IMR-90 (cell line): Measurements from ENCODE around the gene RNF144B.

Experiments used
- BHLHE40 ChIP-seq: fragments of 150-350 bp; IDR thresholded peaks from 2 replicates; pipeline ENCODE4 v1.6.1; 2016; ENCODE audit warnings: mild to moderate bottlenecking, low read depth, low read length
- CEBPB ChIP-seq: IDR thresholded peaks from 2 replicates; pipeline ENCODE4 v1.6.1; 2012; ENCODE audit warnings: low read depth, low read length, improper control_type of control experiment
- CHD1 ChIP-seq: IDR thresholded peaks from 2 replicates; pipeline ENCODE4 v1.6.1; 2012; ENCODE audit warnings: low read depth, low read length, improper control_type of control experiment
- MAFK ChIP-seq: IDR thresholded peaks from 2 replicates; pipeline ENCODE4 v1.6.1; 2012; ENCODE audit warnings: low read depth, low read length, improper control_type of control experiment
- MXI1 ChIP-seq: IDR thresholded peaks from 2 replicates; pipeline ENCODE4 v1.6.1; 2012; ENCODE audit warnings: low read depth, mild to moderate bottlenecking, low read length, moderate library complexity, borderline replicate concordance
- NFE2L2 ChIP-seq: fragments of 150-350 bp; IDR thresholded peaks from 2 replicates; pipeline ENCODE4 v1.6.1; 2016; ENCODE audit warnings: low read depth, mild to moderate bottlenecking, low read length
- POLR2A ChIP-seq: IDR thresholded peaks from 2 replicates; pipeline ENCODE4 v1.6.1; 2012; ENCODE audit warnings: mild to moderate bottlenecking, low read depth, low read length
- RAD21 ChIP-seq: IDR thresholded peaks from 2 replicates; pipeline ENCODE4 v1.6.1; 2012; ENCODE audit warnings: low read length, improper control_type of control experiment
- RCOR1 ChIP-seq: IDR thresholded peaks from 2 replicates; pipeline ENCODE4 v1.6.1; 2012; ENCODE audit warnings: mild to moderate bottlenecking, low read length, improper control_type of control experiment; ENCODE audit not compliant: insufficient replicate concordance
- SMC3 ChIP-seq: fragments of 150-350 bp; IDR thresholded peaks from 2 replicates; pipeline ENCODE4 v1.6.1; 2016; ENCODE audit warnings: low read depth, mild to moderate bottlenecking, antibody characterized with exemption, low read length, moderate library complexity
- TF ChIP-seq, protein P1 (sequence below): conservative IDR thresholded peaks from 2 replicates; pipeline ENCODE4 v1.5.1; 2012; ENCODE audit warnings: mild to moderate bottlenecking, low read depth, low read length, improper control_type of control experiment
- TF ChIP-seq, protein P2 (sequence below): fragments of 150-350 bp; IDR thresholded peaks from 2 replicates; pipeline ENCODE4 v1.6.1; 2017; ENCODE audit warnings: mild to moderate bottlenecking, antibody characterized with exemption, low read length, low read depth

DNA sequence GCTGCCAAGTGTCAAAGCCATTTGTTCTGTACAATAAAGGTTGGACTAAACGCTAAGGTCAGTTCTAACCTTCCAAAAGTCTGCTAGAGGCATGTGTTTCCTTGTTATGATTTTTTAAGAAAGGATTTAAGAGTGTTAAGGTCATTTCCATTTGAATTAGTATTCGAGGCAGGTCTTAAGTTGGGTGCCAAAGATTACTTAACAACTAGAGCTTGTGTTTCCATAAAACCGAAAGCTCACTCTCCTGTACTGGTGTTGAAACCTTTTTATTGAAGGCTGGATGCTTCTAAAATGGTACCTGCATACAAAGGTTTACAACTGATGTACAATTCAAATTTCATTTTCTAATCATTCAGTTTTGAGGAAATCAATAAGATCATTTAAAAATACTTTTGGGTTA is 82.4 kb downstream of the RNF144B start:
- TF ChIP-seq BHLHE40 = no peak
- TF ChIP-seq, protein P1, sequence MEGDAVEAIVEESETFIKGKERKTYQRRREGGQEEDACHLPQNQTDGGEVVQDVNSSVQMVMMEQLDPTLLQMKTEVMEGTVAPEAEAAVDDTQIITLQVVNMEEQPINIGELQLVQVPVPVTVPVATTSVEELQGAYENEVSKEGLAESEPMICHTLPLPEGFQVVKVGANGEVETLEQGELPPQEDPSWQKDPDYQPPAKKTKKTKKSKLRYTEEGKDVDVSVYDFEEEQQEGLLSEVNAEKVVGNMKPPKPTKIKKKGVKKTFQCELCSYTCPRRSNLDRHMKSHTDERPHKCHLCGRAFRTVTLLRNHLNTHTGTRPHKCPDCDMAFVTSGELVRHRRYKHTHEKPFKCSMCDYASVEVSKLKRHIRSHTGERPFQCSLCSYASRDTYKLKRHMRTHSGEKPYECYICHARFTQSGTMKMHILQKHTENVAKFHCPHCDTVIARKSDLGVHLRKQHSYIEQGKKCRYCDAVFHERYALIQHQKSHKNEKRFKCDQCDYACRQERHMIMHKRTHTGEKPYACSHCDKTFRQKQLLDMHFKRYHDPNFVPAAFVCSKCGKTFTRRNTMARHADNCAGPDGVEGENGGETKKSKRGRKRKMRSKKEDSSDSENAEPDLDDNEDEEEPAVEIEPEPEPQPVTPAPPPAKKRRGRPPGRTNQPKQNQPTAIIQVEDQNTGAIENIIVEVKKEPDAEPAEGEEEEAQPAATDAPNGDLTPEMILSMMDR = no peak
- no peak for TF ChIP-seq SMC3
- TF ChIP-seq CEBPB = no peak
- no peak for TF ChIP-seq MAFK
- no peak for TF ChIP-seq CHD1
- no peak for TF ChIP-seq MXI1
- no peak for TF ChIP-seq RAD21
- TF ChIP-seq POLR2A = no peak
- TF ChIP-seq, protein P2, sequence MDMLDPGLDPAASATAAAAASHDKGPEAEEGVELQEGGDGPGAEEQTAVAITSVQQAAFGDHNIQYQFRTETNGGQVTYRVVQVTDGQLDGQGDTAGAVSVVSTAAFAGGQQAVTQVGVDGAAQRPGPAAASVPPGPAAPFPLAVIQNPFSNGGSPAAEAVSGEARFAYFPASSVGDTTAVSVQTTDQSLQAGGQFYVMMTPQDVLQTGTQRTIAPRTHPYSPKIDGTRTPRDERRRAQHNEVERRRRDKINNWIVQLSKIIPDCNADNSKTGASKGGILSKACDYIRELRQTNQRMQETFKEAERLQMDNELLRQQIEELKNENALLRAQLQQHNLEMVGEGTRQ = no peak
- TF ChIP-seq NFE2L2 = no peak
- no peak for TF ChIP-seq RCOR1
